NCI-H1417 treated with DMSO at 0.1 percent for 48 hours (cell line): ENCODE data around the gene RELB.

Source experiments
- DNase-seq: peaks from one replicate; lab custom pipeline; 2025; lab: John Stamatoyannopoulos, UW

Gene RELB

GRCh38 chr19:45059258-45059965 lies 58.1 kb downstream of the RELB start:
- DNase-seq = no peak

- no peak for DNase-seq
Observed at GRCh38 chr19:45061965-45062364, 60.7 kb downstream of the RELB start.

GRCh38 chr19:45063851-45064801 lies 62.9 kb downstream of the RELB start:
- no peak for DNase-seq

- no peak for DNase-seq
Observed at GRCh38 chr19:45066921-45067661, 65.8 kb downstream of the RELB start.

- no peak for DNase-seq
Observed at GRCh38 chr19:45068041-45068440, 66.8 kb downstream of the RELB start.

- no peak for DNase-seq
Observed at GRCh38 chr19:45069056-45069455, 67.8 kb downstream of the RELB start.

- DNase-seq = no peak
Observed at GRCh38 chr19:45070214-45070613, 69.0 kb downstream of the RELB start.

- no peak for DNase-seq
Observed at GRCh38 chr19:45070861-45071544, 69.7 kb downstream of the RELB start.

GRCh38 chr19:45071545-45071938 lies 70.3 kb downstream of the RELB start:
- DNase-seq = no peak

GRCh38 chr19:45071969-45072790 lies 70.9 kb downstream of the RELB start:
- no peak for DNase-seq

GRCh38 chr19:45074744-45075300 lies 73.6 kb downstream of the RELB start:
- no peak for DNase-seq

- no peak for DNase-seq
Observed at GRCh38 chr19:45075301-45076028, 74.2 kb downstream of the RELB start.

- no peak for DNase-seq
Observed at GRCh38 chr19:45076029-45076850, 75.0 kb downstream of the RELB start, which contains the start of gene ZNF296. ZNF296 (minus strand) TSS chr19:45076478; CDS start chr19:45076373, 105 bp downstream.

GRCh38 chr19:45076851-45077730 lies 75.8 kb downstream of the RELB start:
- no peak for DNase-seq

GRCh38 chr19:45078390-45079062 lies 77.3 kb downstream of the RELB start:
- DNase-seq = no peak

GRCh38 chr19:45079063-45079910 lies 78.0 kb downstream of the RELB start, which contains the start of gene GEMIN7:
GEMIN7 (plus strand) TSS chr19:45079260; CDS start chr19:45090115, 10,855 bp downstream.
- no peak for DNase-seq
